ENCODE results near the gene GRB7. TPM values are rescaled to one million over a fixed set of nuclear protein-coding genes. Genes with fewer than 3 reads are reported as not detected.
"Not testable (repeated sequence)": the region's sequence is repeated elsewhere in the genome, so short reads cannot be mapped to it uniquely, and the experiment has no call there.

Gene GRB7
- total RNA-seq, 2 donors from 2014 or later: 54.6 to 73.9 TPM

GRCh38 chr17:39709319-39709997 lies 28.3 kb upstream of the GRB7 start:
- no peak overlapping the region for H3K9ac ChIP-seq (ENCODE audit: extremely low read depth, low read length, poor library complexity, severe bottlenecking)
- H3K27me3 Mint-ChIP-seq (ENCODE audit: insufficient read depth): no peaks in the 10 kb centered on the region
- H3K4me3 ChIP-seq (ENCODE audit: low read length): no peak overlapping the region
- DNase-seq: no peak
- WGBS, 2 experiments (ENCODE audit: insufficient coverage in 1 of 2, insufficient read length in 1 of 2): 90 to 96% methylated on average over 7 to 14 of the region's 14 CpGs
- H3K9me3 Mint-ChIP-seq: no peaks in the 10 kb centered on the region
- no peak overlapping the region for H3K27ac ChIP-seq (ENCODE audit: low read depth, low read length)
- no peak for TF ChIP-seq CTCF (conservative IDR thresholded peaks at IDR 0.05)
- no peaks in the 10 kb centered on the region for H3K27me3 ChIP-seq (ENCODE audit: control insufficient read depth, insufficient read depth, low read length, poor library complexity, severe bottlenecking)
- H3K27ac Mint-ChIP-seq: peak overlapping the region; percentile 36
- no peak overlapping the region for H3K4me3 Mint-ChIP-seq
- peaks cover 8% of the 10 kb centered on the region for H3K4me1 ChIP-seq (ENCODE audit: control insufficient read depth, insufficient read depth, low read length)
- peaks cover 58% of the 10 kb centered on the region for H3K36me3 ChIP-seq (ENCODE audit: control insufficient read depth, insufficient read depth, low read length)
- peaks cover 50% of the 10 kb centered on the region for H3K36me3 Mint-ChIP-seq (ENCODE audit: low read depth)
- H3K9me3 ChIP-seq (ENCODE audit: control insufficient read depth, low read length): no peaks in the 10 kb centered on the region
- H3K4me1 Mint-ChIP-seq: peaks cover 15% of the 10 kb centered on the region

GRCh38 chr17:39709998-39710964 lies 27.5 kb upstream of the GRB7 start:
- no peak for TF ChIP-seq CTCF (conservative IDR thresholded peaks at IDR 0.05)
- Histone ChIP-seq H3K27ac (ENCODE audit: low read depth, low read length) (no peak overlapping the region), H3K9me3 (ENCODE audit: control insufficient read depth, low read length) (no peaks in the 10 kb centered on the region), H3K9ac (ENCODE audit: extremely low read depth, low read length, poor library complexity, severe bottlenecking) (no peak overlapping the region), H3K36me3 (ENCODE audit: control insufficient read depth, insufficient read depth, low read length) (peaks cover 62% of the 10 kb centered on the region), H3K27me3 (ENCODE audit: control insufficient read depth, insufficient read depth, low read length, poor library complexity, severe bottlenecking) (no peaks in the 10 kb centered on the region), H3K4me3 (ENCODE audit: low read length) (no peak overlapping the region), H3K4me1 (ENCODE audit: control insufficient read depth, insufficient read depth, low read length) (peaks cover 5% of the 10 kb centered on the region)
- no peak overlapping the region for H3K4me3 Mint-ChIP-seq
- H3K27me3 Mint-ChIP-seq (ENCODE audit: insufficient read depth): no peaks in the 10 kb centered on the region
- peaks cover 51% of the 10 kb centered on the region for H3K36me3 Mint-ChIP-seq (ENCODE audit: low read depth)
- 95 to 96% methylated on average over 17 to 20 of the region's 20 CpGs for WGBS, 2 experiments (ENCODE audit: insufficient coverage in 1 of 2, insufficient read length in 1 of 2)
- H3K9me3 Mint-ChIP-seq: no peaks in the 10 kb centered on the region
- no peak for DNase-seq
- no peak overlapping the region for H3K27ac Mint-ChIP-seq
- peaks cover 7% of the 10 kb centered on the region for H3K4me1 Mint-ChIP-seq

- H3K27me3 Mint-ChIP-seq (ENCODE audit: insufficient read depth); H3K4me1 Mint-ChIP-seq; H3K27ac ChIP-seq (ENCODE audit: low read depth, low read length); H3K9ac ChIP-seq (ENCODE audit: extremely low read depth, low read length, poor library complexity, severe bottlenecking); H3K9me3 Mint-ChIP-seq; H3K4me3 ChIP-seq (ENCODE audit: low read length); DNase-seq; H3K4me3 Mint-ChIP-seq; H3K27ac Mint-ChIP-seq; H3K4me1 ChIP-seq (ENCODE audit: control insufficient read depth, insufficient read depth, low read length); H3K27me3 ChIP-seq (ENCODE audit: control insufficient read depth, insufficient read depth, low read length, poor library complexity, severe bottlenecking); H3K9me3 ChIP-seq (ENCODE audit: control insufficient read depth, low read length): not testable (repeated sequence)
- H3K36me3 Mint-ChIP-seq (ENCODE audit: low read depth): peaks cover 57% of the 10 kb centered on the region
- 90 to 92% methylated on average over 8 to 11 of the region's 11 CpGs for WGBS, 2 experiments (ENCODE audit: insufficient coverage in 1 of 2, insufficient read length in 1 of 2)
- H3K36me3 ChIP-seq (ENCODE audit: control insufficient read depth, insufficient read depth, low read length): peaks cover 69% of the 10 kb centered on the region
Observed at GRCh38 chr17:39711071-39711470, 26.7 kb upstream of the GRB7 start.
